ENCODE results near the gene CEP131. TPM values are rescaled to one million over a fixed set of nuclear protein-coding genes. Genes with fewer than 3 reads are reported as not detected.

Gene CEP131
- total and polyA plus RNA-seq, 2 of the 8 experiments (the other 6 are each of a cell fraction or from before 2014, with no cell fraction given) = 5.9 to 23.2 TPM

GRCh38 chr17:81199482-81199830, 23.3 kb downstream of the CEP131 start:
- H3K56ac ChIP-seq (replicated peaks; ENCODE audit: insufficient read length, low read depth, low read length) = no peak overlapping the region
- H3K23me2 ChIP-seq (ENCODE audit: low read depth, low read length) = no peaks in the 10 kb centered on the region
- peaks cover 0 to 6% of the 10 kb centered on the region in 2 experiments for H4K20me1 ChIP-seq (replicated peaks in 1 of 2; ENCODE audit: control insufficient read depth in 1 of 2, insufficient read depth in 2 of 2, low read length in 2 of 2)
- H4K91ac ChIP-seq (replicated peaks; ENCODE audit: insufficient read length, low read length) = no peak overlapping the region
- no peak overlapping the region for H3K14ac ChIP-seq (ENCODE audit: insufficient read length)
- DNase-seq (ENCODE audit: low read depth in 1 of 2, low spot score in 2 of 2) (no peak), FAIRE-seq (no peak)
- CTCF ChIA-PET (ENCODE audit: partially characterized antibody) = interaction anchor here (0.9 to 3.0 kb wide), 4 partner anchors 9 to 79 kb away, joined by 3 to 25 read pairs (median 11); no protein-coding TSS in a partner anchor
- H3K79me1 ChIP-seq (ENCODE audit: low read depth, low read length) = no peaks in the 10 kb centered on the region
- no peak overlapping the region for H3K18ac ChIP-seq (ENCODE audit: extremely low read depth, low read length)
- H3K4me2 ChIP-seq (ENCODE audit: insufficient read depth in 1 of 2, low read depth in 2 of 2, low read length in 2 of 2) = no peak overlapping the region
- no peak overlapping the region for H2BK120ac ChIP-seq (replicated peaks; ENCODE audit: low read depth, low read length)
- H3K79me2 ChIP-seq (ENCODE audit: control insufficient read depth in 1 of 2, insufficient read depth in 2 of 2, low read length in 2 of 2) = no peaks in the 10 kb centered on the region
- no peaks in the 10 kb centered on the region for H3K27me3 ChIP-seq (replicated peaks in 1 of 4; ENCODE audit: control insufficient read depth in 3 of 4, extremely low read depth in 1 of 4, insufficient read depth in 3 of 4, low read length in 3 of 4)
- no peaks in the 10 kb centered on the region for H3K9me3 ChIP-seq (ENCODE audit: insufficient read depth in 2 of 2, low read depth in 1 of 2, low read length in 1 of 2)
- no peak overlapping the region for H4K8ac ChIP-seq (ENCODE audit: extremely low read depth, insufficient read depth, low read length)
- no peak overlapping the region for H3K4ac ChIP-seq (replicated peaks; ENCODE audit: insufficient read length, low read depth, low read length)
- TF ChIP-seq GTF2F1 (IDR thresholded peaks at IDR 0.05; ENCODE audit: borderline replicate concordance, low read depth, low read length) (no peak), USF2 (IDR thresholded peaks at IDR 0.05; ENCODE audit: low read length) (no peak), SIRT6 (IDR thresholded peaks at IDR 0.05; ENCODE audit: low read length) (no peak), KDM1A (IDR thresholded peaks at IDR 0.05; ENCODE audit: borderline replicate concordance, low read length) (no peak), JUN (IDR thresholded peaks at IDR 0.05; ENCODE audit: low read depth, low read length) (no peak), TEAD4 (IDR thresholded peaks at IDR 0.05; ENCODE audit: low read depth, low read length) (no peak), CREB1 (IDR thresholded peaks at IDR 0.05) (no peak), POLR2AphosphoS5 (IDR thresholded peaks at IDR 0.05; ENCODE audit: low read depth, low read length) (no peak), JUND (IDR thresholded peaks at IDR 0.05; ENCODE audit: low read length) (no peak), TBP (IDR thresholded peaks at IDR 0.05; ENCODE audit: low read depth, low read length) (no peak), MAFK (IDR thresholded peaks at IDR 0.05; ENCODE audit: low read depth, low read length) (no peak), FOSL1 (IDR thresholded peaks at IDR 0.05; ENCODE audit: insufficient read depth, low read depth, low read length) (no peak), CEBPB (IDR thresholded peaks at IDR 0.05; ENCODE audit: low read depth, low read length) (no peak), EZH2 (IDR thresholded peaks at IDR 0.05; ENCODE audit: low read depth, low read length, severe bottlenecking) (no peak), EP300 (IDR thresholded peaks at IDR 0.05; ENCODE audit: borderline replicate concordance in 1 of 2, low read depth in 2 of 2, low read length in 2 of 2) (no peak)
- 92% methylated on average over 18 of the region's 18 CpGs; no CpG with 5 or more reads in 1 of the 2 experiments for whole genome bisulfite sequencing, 2 experiments (ENCODE audit: extremely low coverage in 1 of 2, insufficient coverage in 1 of 2, insufficient read length in 1 of 2, insufficient replicate concordance in 2 of 2, low coverage in 1 of 2, low lambda C conversion rate in 2 of 2, missing lambda C conversion rate in 1 of 2)
- no peak overlapping the region for H3K9ac ChIP-seq (replicated peaks in 1 of 4; ENCODE audit: extremely low read depth in 1 of 4, low read depth in 3 of 4, low read length in 3 of 4)
- H2BK5ac ChIP-seq (ENCODE audit: low read depth, low read length) = no peak overlapping the region
- H3K4me1 ChIP-seq (replicated peaks in 1 of 4; ENCODE audit: control insufficient read depth in 3 of 4, insufficient read depth in 4 of 4, low read length in 3 of 4) = no peaks in the 10 kb centered on the region; a peak in 1 of 7 replicates
- H2BK12ac ChIP-seq (ENCODE audit: low read depth, low read length) = no peak overlapping the region
- POLR2A ChIA-PET (ENCODE audit: partially characterized antibody) = interaction anchor here (1.3 to 1.5 kb wide), 2 partner anchors 23 to 31 kb away, joined by 3 read pairs; partner anchors contain the start of gene CEP131
- H3K23ac ChIP-seq (ENCODE audit: insufficient read length) = no peak overlapping the region
- H2BK15ac ChIP-seq (ENCODE audit: low read length) = no peak overlapping the region
- H3K4me3 ChIP-seq (ENCODE audit: extremely low read depth in 1 of 4, insufficient read depth in 2 of 4, low read depth in 3 of 4, low read length in 4 of 4) = no peak overlapping the region
- H4K5ac ChIP-seq (ENCODE audit: insufficient read length, low read depth, low read length) = no peak overlapping the region
- peaks cover 2 to 23% (median 5%) of the 10 kb centered on the region in 4 experiments; a peak in 3 of 8 replicates for H3K36me3 ChIP-seq (ENCODE audit: control insufficient read depth in 2 of 4, insufficient read depth in 4 of 4, low read length in 3 of 4)
- H3K27ac ChIP-seq (ENCODE audit: low read depth, low read length) = no peak overlapping the region
- H2BK20ac ChIP-seq (ENCODE audit: low read length) = no peak overlapping the region
- H2AFZ ChIP-seq (ENCODE audit: low read length) = no peak overlapping the region
- H2AK5ac ChIP-seq (ENCODE audit: low read depth, low read length) = no peak overlapping the region

Data from H1 (cell line).